GM19438 (cell line): Measurements from ENCODE around the gene TADA2B.
"Not testable (repeated sequence)": the region's sequence is repeated elsewhere in the genome, so short reads cannot be mapped to it uniquely, and the experiment has no call there.

Source experiments
- ATAC-seq: cut with Tn5 transposase; IDR thresholded peaks from one replicate; pipeline ENCODE4 v1.9.1; 2021; ENCODE audit warnings: low read depth; ENCODE audit not compliant: unreplicated experiment

Gene TADA2B

DNA sequence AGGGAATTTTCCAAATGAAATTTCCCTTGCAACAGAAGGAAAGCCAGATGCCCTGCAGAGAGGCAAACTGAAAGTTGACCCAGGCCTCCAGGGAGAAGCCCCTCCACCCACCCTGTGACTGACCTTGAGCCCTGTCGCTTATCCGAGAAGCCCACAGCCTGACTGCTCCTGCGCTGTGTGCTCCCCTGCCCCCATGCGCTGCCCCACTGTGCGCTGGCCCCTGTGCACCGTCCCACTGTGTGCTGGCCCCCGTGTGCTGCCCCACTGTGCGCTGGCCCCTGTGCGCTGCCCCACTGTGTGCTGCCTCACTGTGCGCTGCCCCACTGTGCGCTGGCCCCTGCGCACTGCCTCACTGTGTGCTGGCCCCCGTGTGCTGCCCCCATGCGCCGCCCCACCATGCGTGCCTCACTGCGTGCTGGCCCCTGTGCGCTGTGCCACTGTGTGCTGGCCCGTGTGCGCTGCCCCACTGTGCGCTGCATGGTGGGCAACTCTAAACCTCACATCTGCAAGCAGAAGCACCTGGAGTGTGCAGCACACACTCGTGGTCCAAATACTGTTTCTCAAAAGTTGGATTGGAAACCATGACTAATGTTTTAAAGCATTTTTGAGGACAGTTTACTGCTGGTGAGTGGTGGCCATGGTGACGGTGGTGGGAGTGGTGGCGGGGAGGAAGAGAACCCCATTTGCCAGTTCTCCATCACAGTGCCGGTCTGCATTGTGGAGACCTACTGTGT is 33.0 kb downstream of the TADA2B start:
- no peak for ATAC-seq

- no peak for ATAC-seq
Measured at GRCh38 chr4:7076696-7077082, 33.5 kb downstream of the TADA2B start.

DNA sequence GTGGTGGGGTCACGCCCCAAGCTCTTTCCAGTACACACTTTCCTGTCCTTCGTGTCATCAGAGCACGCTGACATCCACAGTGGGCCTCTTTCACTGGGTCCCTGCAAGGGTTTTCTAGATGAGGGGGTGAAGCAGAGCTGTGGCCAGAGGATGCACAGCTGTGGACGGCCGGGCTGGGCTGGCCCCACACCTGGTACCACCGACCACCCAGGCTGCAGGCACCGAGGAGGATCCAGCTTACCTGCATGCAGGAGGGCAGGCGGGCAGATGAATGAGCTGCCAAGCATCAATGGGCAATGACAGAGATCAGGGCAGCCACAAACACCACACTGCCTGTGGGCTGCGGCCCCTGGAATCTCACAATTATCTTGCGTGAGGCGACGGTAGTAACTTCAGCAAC is 34.2 kb downstream of the TADA2B start:
- no peak for ATAC-seq

GRCh38 chr4:7078025-7078424 is 34.9 kb downstream of the TADA2B start:
- no peak for ATAC-seq

GRCh38 chr4:7079483-7079882 is 36.3 kb downstream of the TADA2B start:
- ATAC-seq: not testable (repeated sequence)

DNA sequence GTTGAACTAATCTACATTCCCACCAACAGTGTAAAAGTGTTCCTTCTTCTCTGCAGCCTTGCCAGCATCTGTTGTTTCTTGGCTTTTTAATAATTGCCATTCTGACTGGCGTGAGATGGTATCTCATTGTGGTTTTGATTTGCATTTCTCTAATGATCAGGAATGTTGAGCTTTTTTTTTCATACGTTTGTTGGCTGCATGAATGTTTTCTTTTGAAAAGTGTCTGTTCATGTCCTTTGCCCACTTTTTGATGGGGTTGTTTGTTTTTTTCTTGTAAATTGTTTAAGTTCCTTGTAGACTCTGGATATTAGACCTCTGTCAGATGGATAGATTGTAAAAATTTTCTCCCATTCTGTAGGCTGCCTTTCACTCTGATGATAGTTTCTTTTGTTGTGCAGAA is 36.7 kb downstream of the TADA2B start:
- ATAC-seq: not testable (repeated sequence)

DNA sequence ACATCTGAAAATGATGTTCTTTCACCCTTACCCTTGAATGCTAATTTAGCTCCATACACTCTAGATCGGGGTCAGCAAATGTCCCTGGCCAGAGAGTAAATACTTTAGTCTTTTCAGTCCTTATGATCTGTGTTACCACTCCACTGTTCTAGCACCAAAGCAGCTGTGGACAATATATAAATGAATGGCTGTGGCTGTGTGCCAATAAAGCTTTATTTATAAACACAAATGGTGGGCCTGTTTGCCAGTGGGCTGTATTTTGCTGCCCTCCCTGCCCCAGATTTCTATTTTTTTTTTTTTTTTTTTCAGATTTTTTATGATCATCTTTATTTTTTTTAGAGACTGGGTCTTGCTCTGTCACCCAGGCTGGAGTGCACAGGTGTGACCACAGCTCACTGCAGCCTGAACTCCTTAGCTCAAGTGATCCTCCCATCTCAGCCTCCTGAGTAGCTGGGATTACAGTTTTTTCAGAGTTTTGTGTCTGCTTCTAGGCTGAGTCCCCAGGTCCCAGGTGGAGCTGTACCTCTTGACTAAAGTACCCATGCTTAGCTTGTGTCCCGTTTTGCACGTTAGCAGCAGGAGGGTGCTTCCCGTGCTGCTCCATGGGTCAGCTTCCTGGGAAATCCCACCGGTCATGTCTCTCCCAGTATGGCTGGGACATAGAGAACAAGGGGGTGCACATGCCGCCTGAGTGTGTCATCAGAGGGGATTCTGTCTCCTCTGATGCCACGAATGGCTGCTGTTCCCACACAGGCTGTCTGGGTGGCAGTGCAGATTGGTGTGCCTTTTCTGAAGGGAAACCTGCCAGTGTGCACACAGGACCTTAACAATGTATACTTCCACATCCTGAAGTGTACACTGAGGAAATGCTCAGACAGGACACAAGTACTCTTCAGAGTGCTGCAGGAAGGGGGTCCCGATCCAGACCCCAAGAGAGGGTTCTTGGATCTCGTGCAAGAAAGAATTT is 40.7 kb downstream of the TADA2B start:
- no peak for ATAC-seq

- not testable (repeated sequence) for ATAC-seq
Measured at GRCh38 chr4:7084564-7084961, 41.4 kb downstream of the TADA2B start.

GRCh38 chr4:7086384-7086783 is 43.2 kb downstream of the TADA2B start:
- no peak for ATAC-seq

DNA sequence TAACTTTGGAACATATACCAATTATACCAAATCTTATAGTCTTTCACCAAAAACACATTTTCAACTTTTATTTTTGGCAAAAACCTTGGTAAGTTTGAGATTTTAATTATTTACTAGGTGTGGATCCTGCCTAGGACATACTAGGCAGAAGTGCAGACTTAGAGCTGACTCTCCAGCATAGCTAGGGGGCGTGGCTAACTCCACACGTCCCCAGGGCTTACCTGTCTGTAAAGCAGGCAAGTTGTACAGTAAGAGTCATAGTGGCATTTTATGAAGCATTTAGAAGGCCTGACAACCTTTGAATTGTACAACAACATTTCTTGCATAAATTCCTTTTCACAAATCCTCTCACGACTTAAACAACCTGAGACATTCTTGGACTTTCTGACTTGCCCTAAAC is 43.9 kb downstream of the TADA2B start:
- ATAC-seq: no peak

DNA sequence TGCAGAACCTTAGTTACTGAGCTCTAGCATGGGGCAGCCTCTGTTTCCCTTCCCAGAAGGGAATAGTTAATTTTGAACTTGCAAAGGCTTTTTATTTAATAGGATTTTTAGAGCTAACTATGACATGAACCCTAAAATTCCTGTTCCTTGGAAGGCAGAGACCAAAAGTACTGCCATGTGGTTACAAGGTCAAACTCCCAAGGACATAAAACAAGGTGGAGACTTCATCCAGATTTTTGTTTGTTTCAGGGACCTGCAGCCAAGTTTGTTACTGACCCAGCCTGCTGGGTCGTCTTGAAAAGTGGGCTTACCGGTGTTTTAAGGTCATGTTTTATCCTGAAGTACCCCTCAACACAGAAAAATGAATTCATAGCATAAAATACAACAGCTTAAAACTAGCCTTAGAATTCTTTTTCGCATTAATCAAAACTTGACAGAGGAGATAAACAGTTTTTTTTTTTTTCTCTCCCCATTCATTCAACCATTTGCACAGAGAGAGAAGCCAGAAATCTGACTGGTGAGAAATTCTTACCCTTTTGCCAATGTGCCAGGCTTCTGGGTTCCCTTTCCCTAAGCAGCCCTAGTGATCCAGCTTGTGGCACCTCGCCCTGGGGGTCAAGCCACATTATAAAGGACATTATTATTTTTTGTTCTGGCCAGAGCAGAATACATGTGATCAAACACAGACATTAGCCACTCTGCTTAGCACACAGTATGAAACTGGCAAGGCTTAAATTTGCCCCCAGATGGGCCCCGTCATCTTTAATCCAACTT is 46.2 kb downstream of the TADA2B start:
- ATAC-seq: no peak

DNA sequence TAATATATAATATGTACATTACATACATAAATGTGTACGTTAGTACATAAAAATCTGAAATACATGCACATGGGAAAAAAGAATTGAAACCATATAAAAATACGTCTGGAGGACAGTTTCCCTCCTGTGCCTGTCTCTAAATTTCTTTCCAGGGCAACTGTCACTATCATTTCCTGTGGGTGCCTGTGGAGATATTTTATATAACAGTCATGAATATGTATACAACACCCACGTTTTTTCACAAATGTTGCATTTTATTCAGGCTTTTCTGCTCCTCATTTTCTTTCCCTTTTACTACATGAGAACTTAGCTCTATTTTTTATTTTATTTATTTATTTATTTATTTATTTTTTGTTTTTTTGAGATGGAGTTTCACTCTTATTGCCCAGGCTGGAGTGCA is 48.9 kb downstream of the TADA2B start:
- ATAC-seq: no peak

- ATAC-seq: no peak
Measured at GRCh38 chr4:7094916-7095315, 51.7 kb downstream of the TADA2B start.

DNA sequence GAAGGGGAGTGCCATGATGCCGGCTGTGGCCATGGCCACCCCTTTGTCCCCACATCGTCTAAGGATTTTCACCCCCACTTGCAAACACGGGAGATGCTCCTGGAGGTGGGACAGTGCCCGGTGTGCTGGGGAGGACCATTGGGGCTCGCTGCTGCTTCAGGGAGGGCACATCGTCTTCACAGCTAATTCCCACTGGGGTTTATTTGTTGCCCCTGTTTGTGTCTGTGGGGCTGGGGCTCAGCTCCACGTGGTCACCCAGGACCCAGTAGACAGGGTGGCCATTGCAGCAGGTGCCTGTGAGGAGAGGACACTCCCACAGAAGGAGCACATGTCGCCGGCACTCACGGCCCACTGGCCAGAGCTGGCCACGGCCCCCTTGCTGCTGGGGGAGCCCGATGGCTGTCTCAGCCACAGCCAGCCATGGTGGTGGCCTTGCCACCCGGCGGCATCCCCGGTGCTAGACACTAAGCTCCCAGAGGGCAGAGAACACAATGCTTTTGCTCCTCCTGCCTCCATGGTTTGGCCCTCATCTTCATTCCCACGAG is 52.5 kb downstream of the TADA2B start:
- ATAC-seq: no peak

GRCh38 chr4:7096236-7096635 is 53.1 kb downstream of the TADA2B start:
- ATAC-seq: no peak

- ATAC-seq: peak; percentile 59
Measured at GRCh38 chr4:7101692-7102515, 58.7 kb downstream of the TADA2B start.

- ATAC-seq: not testable (repeated sequence)
Measured at GRCh38 chr4:7102516-7102909, 59.3 kb downstream of the TADA2B start.

DNA sequence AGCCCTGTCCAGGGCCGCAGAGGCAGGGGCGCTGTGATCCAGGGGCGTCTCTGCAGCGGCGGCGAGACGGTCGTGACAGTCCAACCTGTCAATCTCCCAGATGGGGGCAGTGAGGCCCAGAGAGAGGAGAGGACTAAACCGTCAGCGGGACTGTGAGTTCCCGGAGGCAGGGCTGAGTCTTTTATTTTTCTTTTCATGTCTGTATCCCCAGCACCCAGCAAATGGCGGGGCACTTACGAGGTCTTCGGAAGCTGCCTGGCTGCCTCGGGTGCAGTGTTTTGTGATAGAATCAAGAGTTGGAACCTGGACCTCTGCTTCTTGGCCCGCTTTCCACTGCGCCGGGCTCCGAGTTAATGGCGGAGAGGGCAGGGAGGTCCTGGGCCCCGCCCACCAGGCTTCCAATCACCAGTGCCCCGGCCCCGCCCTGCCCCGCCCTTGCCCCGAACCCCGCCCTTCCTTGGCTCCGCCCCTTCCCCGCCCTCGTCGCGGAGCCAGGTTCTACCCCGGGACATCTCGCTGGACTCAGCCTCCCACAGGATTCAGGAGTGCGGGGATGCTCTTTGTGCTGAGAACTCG is 59.9 kb downstream of the TADA2B start:
- peak; percentile 78 for ATAC-seq

- no peak for ATAC-seq
Measured at GRCh38 chr4:7103607-7104365, 60.6 kb downstream of the TADA2B start.
